Karpas-422 (cell line): ENCODE data around the gene C19orf38. TPM values are rescaled to one million over a fixed set of nuclear protein-coding genes. Genes with fewer than 3 reads are reported as not detected.

Experiments used
- DNase-seq: peaks from one replicate; pipeline ENCODE4 v3.0.0-alpha.2; 2015
- H2AFZ ChIP-seq: fragments of 200-600 bp; sonication (generic); 2 replicates; pipeline ENCODE4 v1.6.1; 2014; ENCODE audit warnings: antibody characterized with exemption, low read length, mixed read lengths
- H3K27ac ChIP-seq: fragments of 200-600 bp; sonication (generic); 2 replicates; pipeline ENCODE4 v1.5.1; 2014; ENCODE audit warnings: mild to moderate bottlenecking, low read length, moderate library complexity
- H3K27me3 ChIP-seq: fragments of 200-600 bp; sonication (generic); 2 replicates; pipeline ENCODE4 v1.6.1; 2014; ENCODE audit warnings: low read length, mixed read lengths
- H3K36me3 ChIP-seq: fragments of 200-600 bp; sonication (generic); 2 replicates; pipeline ENCODE4 v1.6.1; 2014; ENCODE audit warnings: low read length, mixed read lengths; ENCODE audit not compliant: insufficient read depth
- H3K4me1 ChIP-seq: fragments of 200-600 bp; sonication (generic); 2 replicates; pipeline ENCODE4 v1.6.1; 2014; ENCODE audit warnings: mild to moderate bottlenecking, low read length, mixed read lengths
- H3K4me2 ChIP-seq: fragments of 200-600 bp; sonication (generic); 2 replicates; pipeline ENCODE4 v1.6.1; 2014; ENCODE audit warnings: low read length, low read depth, mild to moderate bottlenecking; ENCODE audit not compliant: poor library complexity, severe bottlenecking
- H3K4me3 ChIP-seq: fragments of 200-600 bp; sonication (generic); 2 replicates; pipeline ENCODE4 v1.5.1; 2014; ENCODE audit warnings: mild to moderate bottlenecking, antibody characterized with exemption, low read length, mixed read lengths
- H3K79me2 ChIP-seq: fragments of 200-600 bp; sonication (generic); 2 replicates; pipeline ENCODE4 v1.6.1; 2014; ENCODE audit warnings: mild to moderate bottlenecking, low read length, mixed read lengths
- H3K9ac ChIP-seq: fragments of 200-600 bp; sonication (generic); 2 replicates; pipeline ENCODE4 v1.6.0; 2014; ENCODE audit warnings: low read length
- H3K9me2 ChIP-seq: fragments of 200-600 bp; sonication (generic), shearing (Covaris generic); replicated peaks from 2 replicates; pipeline ENCODE4 v1.6.0; 2014; ENCODE audit warnings: mild to moderate bottlenecking, low read length, moderate library complexity; ENCODE audit not compliant: insufficient read depth
- H3K9me3 ChIP-seq: fragments of 300-700, 200-600 bp; sonication (generic); 2 replicates; pipeline ENCODE4 v1.6.1; 2014; ENCODE audit warnings: low read length, mixed read lengths
- H4K20me1 ChIP-seq: fragments of 200-600 bp; sonication (generic); 2 replicates; pipeline ENCODE4 v1.6.1; 2014; ENCODE audit warnings: mild to moderate bottlenecking, antibody characterized with exemption, low read length, low read depth; ENCODE audit not compliant: insufficient read depth
- total RNA-seq: library from RNA; depleted of rRNA; stranded (reverse); fragments of >200 nt; shearing (Covaris generic); gene quantifications from 2 replicates; pipeline ENCODE4 v1.2.3, GENCODE V29; 2014; ENCODE audit warnings: low replicate concordance

The C19orf38 gene
- total RNA-seq, 1 experiment from 2014 or later = 6.1 TPM

DNA sequence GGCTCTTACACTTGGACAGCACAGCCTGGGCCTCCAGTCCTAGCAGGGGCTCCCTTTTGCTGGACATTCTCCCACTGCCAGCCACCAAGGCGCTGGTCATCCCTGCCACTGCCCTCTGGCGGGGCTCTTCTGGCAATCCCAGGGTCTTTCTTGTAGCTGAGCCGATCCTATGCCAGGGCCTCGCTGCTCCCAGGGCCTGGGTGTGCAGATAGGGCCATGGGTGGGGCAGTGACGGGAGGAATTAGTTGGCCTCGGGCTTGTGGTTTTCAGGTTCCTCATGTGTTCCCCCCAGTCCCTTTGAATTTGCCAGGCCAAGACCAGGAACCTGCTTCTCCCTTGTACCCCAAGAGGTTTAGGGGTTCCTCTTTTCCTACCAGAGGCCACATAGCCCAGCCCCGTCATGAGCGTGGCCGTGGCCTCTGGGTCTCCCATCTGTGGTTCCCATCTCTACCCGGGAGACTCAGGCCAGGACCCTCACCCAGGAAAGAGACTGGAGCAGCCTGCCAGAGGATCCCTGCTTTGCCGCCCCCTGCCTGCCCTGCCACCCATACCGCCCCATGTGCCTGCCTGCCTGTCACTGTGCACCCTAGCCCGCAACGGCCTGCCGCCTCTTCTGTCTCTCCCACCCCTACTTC is 38.4 kb upstream of the C19orf38 start:
- Histone ChIP-seq H3K36me3 (peaks cover 5% of the 10 kb centered on the region; the same call in 1 of the 2 replicates), H2AFZ (no peak overlapping the region), H3K9ac (no peak overlapping the region), H3K9me2 (no peaks in the 10 kb centered on the region), H4K20me1 (no peaks in the 10 kb centered on the region), H3K4me3 (no peak overlapping the region), H3K4me1 (no peaks in the 10 kb centered on the region), H3K27ac (no peak overlapping the region), H3K9me3 (no peaks in the 10 kb centered on the region), H3K27me3 (no peaks in the 10 kb centered on the region), H3K79me2 (no peaks in the 10 kb centered on the region), H3K4me2 (no peak overlapping the region)
- no peak for DNase-seq

GRCh38 chr19:10811391-10812111 is 36.7 kb upstream of the C19orf38 start:
- no peak overlapping the region for H3K4me3 ChIP-seq
- no peaks in the 10 kb centered on the region for H3K4me1 ChIP-seq
- no peaks in the 10 kb centered on the region for H3K27me3 ChIP-seq
- no peaks in the 10 kb centered on the region for H3K79me2 ChIP-seq
- no peak overlapping the region for H3K27ac ChIP-seq
- DNase-seq = no peak
- H3K4me2 ChIP-seq = no peak overlapping the region
- H2AFZ ChIP-seq = no peak overlapping the region
- H4K20me1 ChIP-seq = no peaks in the 10 kb centered on the region
- H3K9ac ChIP-seq = no peak overlapping the region
- H3K9me3 ChIP-seq = no peaks in the 10 kb centered on the region
- no peaks in the 10 kb centered on the region for H3K9me2 ChIP-seq
- H3K36me3 ChIP-seq = no peaks in the 10 kb centered on the region

DNA sequence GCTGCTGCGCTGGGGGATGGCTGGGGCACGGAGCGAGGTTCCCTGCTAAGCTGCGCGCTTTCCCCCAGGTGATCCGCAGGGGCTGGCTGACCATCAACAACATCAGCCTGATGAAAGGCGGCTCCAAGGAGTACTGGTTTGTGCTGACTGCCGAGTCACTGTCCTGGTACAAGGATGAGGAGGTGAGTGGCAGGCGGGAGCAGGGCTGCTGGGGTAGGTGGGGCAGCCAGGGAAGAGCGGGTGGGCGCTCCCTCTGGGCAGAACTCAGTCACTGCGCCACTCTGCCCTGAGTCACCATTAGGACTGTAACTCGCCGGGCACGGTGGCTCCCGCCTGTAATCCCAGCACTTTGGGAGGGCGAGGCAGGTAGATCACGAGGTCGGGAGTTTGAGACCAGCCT is 36.0 kb upstream of the C19orf38 start:
- H3K4me1 ChIP-seq = no peaks in the 10 kb centered on the region
- DNase-seq = no peak
- H3K27ac ChIP-seq = no peak overlapping the region
- H4K20me1 ChIP-seq = no peaks in the 10 kb centered on the region
- no peak overlapping the region for H2AFZ ChIP-seq
- no peak overlapping the region for H3K4me2 ChIP-seq
- no peaks in the 10 kb centered on the region for H3K27me3 ChIP-seq
- H3K4me3 ChIP-seq = no peak overlapping the region
- no peaks in the 10 kb centered on the region for H3K79me2 ChIP-seq
- no peaks in the 10 kb centered on the region for H3K9me3 ChIP-seq
- no peaks in the 10 kb centered on the region for H3K36me3 ChIP-seq
- H3K9me2 ChIP-seq = no peaks in the 10 kb centered on the region
- H3K9ac ChIP-seq = no peak overlapping the region

DNA sequence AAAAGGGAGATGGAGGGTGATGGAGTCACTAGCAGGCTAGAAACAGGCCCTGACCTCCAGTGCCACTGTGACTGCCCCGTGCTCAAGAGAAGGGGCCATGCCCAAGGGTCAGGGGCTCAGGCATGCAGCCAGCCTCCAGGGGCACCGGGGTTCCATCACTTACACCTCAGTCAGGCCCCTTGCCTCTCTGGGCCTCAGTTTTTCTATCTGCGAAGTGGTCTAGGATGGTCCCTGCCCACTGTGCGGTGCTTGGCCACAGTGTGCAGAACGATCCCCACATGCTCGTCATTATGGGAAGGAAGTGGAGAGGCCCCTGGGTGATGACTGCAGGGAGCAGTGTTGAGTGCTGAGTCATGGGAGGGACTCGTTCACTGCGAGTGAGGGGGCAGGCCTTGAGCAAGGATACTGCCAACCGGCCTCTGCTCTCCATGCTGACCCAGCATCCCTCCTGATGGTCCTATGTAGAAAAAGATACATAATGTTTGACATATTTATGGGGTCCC is 35.3 kb upstream of the C19orf38 start:
- H4K20me1 ChIP-seq = no peaks in the 10 kb centered on the region
- no peak overlapping the region for H3K4me2 ChIP-seq
- no peaks in the 10 kb centered on the region for H3K9me3 ChIP-seq
- no peaks in the 10 kb centered on the region for H3K36me3 ChIP-seq
- no peak overlapping the region for H3K4me3 ChIP-seq
- H3K9me2 ChIP-seq = no peaks in the 10 kb centered on the region
- no peaks in the 10 kb centered on the region for H3K27me3 ChIP-seq
- H3K9ac ChIP-seq = no peak overlapping the region
- H2AFZ ChIP-seq = no peak overlapping the region
- H3K27ac ChIP-seq = no peak overlapping the region
- H3K79me2 ChIP-seq = no peaks in the 10 kb centered on the region
- no peaks in the 10 kb centered on the region for H3K4me1 ChIP-seq
- no peak for DNase-seq

DNA sequence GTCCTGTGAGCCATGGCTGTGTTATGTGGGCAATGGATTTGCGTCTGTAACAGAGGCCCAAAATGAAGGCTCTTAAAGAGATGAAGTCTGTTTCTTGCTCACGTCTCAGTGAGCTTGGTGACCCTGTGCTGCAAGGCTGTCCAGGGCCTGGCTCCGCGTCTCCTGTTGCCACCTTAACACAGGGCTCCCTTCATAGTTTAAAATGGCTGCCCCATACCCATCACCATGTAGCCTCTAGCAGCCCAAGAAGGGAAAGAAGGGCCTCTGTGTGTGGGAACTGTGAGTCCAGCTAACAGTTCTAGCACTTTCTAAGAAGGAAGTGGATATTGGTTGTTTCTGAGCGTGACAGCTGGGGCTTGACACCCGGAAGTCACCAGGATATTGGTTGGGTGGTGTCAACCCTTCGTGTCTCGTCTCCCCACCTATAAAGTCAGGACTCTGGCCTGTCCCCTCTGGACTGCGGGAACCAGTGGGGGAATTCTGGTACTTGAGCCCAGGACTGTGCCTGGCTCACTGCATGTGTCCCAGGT is 33.1 kb upstream of the C19orf38 start:
- H3K9me2 ChIP-seq = no peaks in the 10 kb centered on the region
- H3K27ac ChIP-seq = no peak overlapping the region
- no peak for DNase-seq
- H3K4me2 ChIP-seq = no peak overlapping the region
- H3K4me1 ChIP-seq = no peaks in the 10 kb centered on the region
- H3K4me3 ChIP-seq = no peak overlapping the region
- H3K9me3 ChIP-seq = no peaks in the 10 kb centered on the region
- H3K79me2 ChIP-seq = no peaks in the 10 kb centered on the region
- no peaks in the 10 kb centered on the region for H3K27me3 ChIP-seq
- H3K36me3 ChIP-seq = no peaks in the 10 kb centered on the region
- no peak overlapping the region for H2AFZ ChIP-seq
- no peaks in the 10 kb centered on the region for H4K20me1 ChIP-seq
- no peak overlapping the region for H3K9ac ChIP-seq

DNA sequence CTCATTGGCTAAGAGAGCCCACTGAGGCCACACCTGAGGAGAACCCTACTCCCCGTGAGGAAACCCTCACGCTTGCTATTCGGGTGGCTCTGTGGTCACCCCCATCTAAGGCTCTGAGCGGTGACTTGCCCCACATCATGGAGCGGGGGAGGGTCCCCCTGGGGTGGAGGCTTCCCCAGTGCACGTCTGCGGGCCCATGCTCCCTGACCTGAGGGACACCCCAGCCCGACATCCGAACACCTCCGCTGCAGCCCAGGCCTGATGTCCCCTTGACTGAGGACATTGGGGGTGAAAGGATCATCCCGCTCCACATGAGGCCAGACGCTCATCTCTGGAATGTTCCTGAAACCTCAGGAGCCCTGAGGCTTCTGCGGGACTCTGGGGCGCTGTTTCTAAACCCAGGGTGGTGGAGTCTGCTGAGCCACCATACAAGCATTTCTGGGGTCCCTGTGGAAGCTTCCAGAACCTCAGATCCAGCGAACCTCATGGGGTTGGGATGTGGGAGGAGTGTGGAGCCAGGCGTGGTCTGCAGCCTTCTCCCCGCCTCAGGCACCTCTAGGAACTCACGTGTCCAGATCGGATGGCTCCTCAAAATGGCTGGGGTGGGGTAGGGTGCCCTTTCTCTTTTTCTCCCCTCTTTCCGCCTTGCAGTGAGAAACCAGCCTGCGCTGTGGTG is 32.1 kb upstream of the C19orf38 start:
- H3K9ac ChIP-seq = no peak overlapping the region
- peaks cover 4% of the 10 kb centered on the region; the same call in 1 of the 2 replicates for H3K36me3 ChIP-seq
- DNase-seq = no peak
- no peak overlapping the region for H3K4me3 ChIP-seq
- H3K4me2 ChIP-seq = no peak overlapping the region
- H3K4me1 ChIP-seq = no peaks in the 10 kb centered on the region
- H3K27ac ChIP-seq = no peak overlapping the region
- no peak overlapping the region for H2AFZ ChIP-seq
- H4K20me1 ChIP-seq = no peaks in the 10 kb centered on the region
- H3K9me2 ChIP-seq = no peaks in the 10 kb centered on the region
- H3K79me2 ChIP-seq = no peaks in the 10 kb centered on the region
- no peaks in the 10 kb centered on the region for H3K9me3 ChIP-seq
- H3K27me3 ChIP-seq = no peaks in the 10 kb centered on the region

GRCh38 chr19:10816691-10817090 is 31.5 kb upstream of the C19orf38 start:
- no peak overlapping the region for H3K9ac ChIP-seq
- no peak overlapping the region for H3K4me2 ChIP-seq
- H3K79me2 ChIP-seq = no peaks in the 10 kb centered on the region
- peaks cover 4% of the 10 kb centered on the region; the same call in 1 of the 2 replicates for H3K36me3 ChIP-seq
- H3K9me2 ChIP-seq = no peaks in the 10 kb centered on the region
- H3K4me1 ChIP-seq = no peaks in the 10 kb centered on the region
- H2AFZ ChIP-seq = no peak overlapping the region
- no peaks in the 10 kb centered on the region for H4K20me1 ChIP-seq
- H3K9me3 ChIP-seq = no peaks in the 10 kb centered on the region
- no peak overlapping the region for H3K27ac ChIP-seq
- no peaks in the 10 kb centered on the region for H3K27me3 ChIP-seq
- DNase-seq = no peak
- no peak overlapping the region for H3K4me3 ChIP-seq
